Neural progenitor cell (in vitro differentiated cells): ENCODE results near the gene SLC25A48.

Experiments used
- CTCF ChIP-seq: fragments of 200-600 bp; sonication (generic); IDR thresholded peaks from 2 replicates; pipeline ENCODE4 v1.5.1; 2017; ENCODE audit warnings: antibody characterized with exemption, mild to moderate bottlenecking
- EZH2 ChIP-seq: fragments of 200-600 bp; sonication (generic); IDR thresholded peaks from 2 replicates; pipeline ENCODE4 v1.6.1; 2017; ENCODE audit warnings: antibody characterized with exemption, mild to moderate bottlenecking, moderate library complexity

- TF ChIP-seq CTCF (no peak), EZH2 (no peak)
Observed at GRCh38 chr5:135867599-135867998, 33.1 kb downstream of the SLC25A48 start.
